ENCODE data around the gene TUBG2. TPM values are rescaled to one million over a fixed set of nuclear protein-coding genes. Genes with fewer than 3 reads are reported as not detected.
A peak's percentile ranks its signal among the peaks of the same experiment; 100 is the strongest.

Gene TUBG2
- total RNA-seq, 2 experiments from 2014 or later, result 10.4 to 23.4 TPM

DNA sequence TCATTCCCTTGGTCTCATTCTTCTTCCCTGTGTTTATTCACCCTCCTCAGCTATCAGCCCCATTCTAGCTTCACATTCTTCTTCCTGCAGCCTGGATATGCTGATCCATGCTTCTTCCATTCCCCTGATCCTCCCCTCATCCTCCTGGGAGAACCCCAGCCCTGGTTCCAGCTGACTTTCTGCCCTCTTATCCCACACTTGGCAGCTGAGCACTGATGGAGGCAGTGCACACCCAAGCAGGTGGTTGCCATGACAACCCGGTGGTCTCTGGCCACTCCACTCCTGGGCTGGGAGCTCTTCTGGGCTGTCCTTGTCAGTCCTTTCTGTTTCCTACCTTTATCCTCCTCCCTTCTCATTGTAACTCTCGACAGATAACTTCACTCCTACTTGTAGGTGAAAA lies 16.7 kb upstream of the TUBG2 start:
- no peaks in the 10 kb centered on the region for H3K9me2 ChIP-seq (ENCODE audit: insufficient read depth, low read length)
- intact Hi-C loops (cut with micrococcal nuclease; ENCODE audit: unreplicated experiment), result no loop called here
- H3K4me2 ChIP-seq (ENCODE audit: low read length), result peak overlapping the region; percentile 21; the same call in 1 of the 2 replicates
- CTCF ChIA-PET (ENCODE audit: unreplicated experiment), result no interaction called here
- no peaks in the 10 kb centered on the region for H3K36me3 ChIP-seq (ENCODE audit: insufficient read depth, low read length)
- H2AFZ ChIP-seq (ENCODE audit: low read length), result no peak overlapping the region
- POLR2A ChIA-PET, result interaction anchor here (0.9 to 1.1 kb wide), 2 partner anchors 64 to 71 kb away, joined by 3 to 4 read pairs; no protein-coding TSS in a partner anchor
- no TSS peak for BruUV-seq (replicated peaks)
- no peaks in the 10 kb centered on the region for H3K79me2 ChIP-seq (ENCODE audit: insufficient read depth, low read depth, low read length)
- DNase-seq (ENCODE audit: low spot score), result no peak
- no peaks in the 10 kb centered on the region for H3K9me3 ChIP-seq (ENCODE audit: low read length)
- no peak overlapping the region for H3K27ac ChIP-seq (ENCODE audit: low read depth, low read length, poor library complexity, severe bottlenecking)
- TF ChIP-seq, protein P1, sequence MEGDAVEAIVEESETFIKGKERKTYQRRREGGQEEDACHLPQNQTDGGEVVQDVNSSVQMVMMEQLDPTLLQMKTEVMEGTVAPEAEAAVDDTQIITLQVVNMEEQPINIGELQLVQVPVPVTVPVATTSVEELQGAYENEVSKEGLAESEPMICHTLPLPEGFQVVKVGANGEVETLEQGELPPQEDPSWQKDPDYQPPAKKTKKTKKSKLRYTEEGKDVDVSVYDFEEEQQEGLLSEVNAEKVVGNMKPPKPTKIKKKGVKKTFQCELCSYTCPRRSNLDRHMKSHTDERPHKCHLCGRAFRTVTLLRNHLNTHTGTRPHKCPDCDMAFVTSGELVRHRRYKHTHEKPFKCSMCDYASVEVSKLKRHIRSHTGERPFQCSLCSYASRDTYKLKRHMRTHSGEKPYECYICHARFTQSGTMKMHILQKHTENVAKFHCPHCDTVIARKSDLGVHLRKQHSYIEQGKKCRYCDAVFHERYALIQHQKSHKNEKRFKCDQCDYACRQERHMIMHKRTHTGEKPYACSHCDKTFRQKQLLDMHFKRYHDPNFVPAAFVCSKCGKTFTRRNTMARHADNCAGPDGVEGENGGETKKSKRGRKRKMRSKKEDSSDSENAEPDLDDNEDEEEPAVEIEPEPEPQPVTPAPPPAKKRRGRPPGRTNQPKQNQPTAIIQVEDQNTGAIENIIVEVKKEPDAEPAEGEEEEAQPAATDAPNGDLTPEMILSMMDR (conservative IDR thresholded peaks at IDR 0.05; ENCODE audit: low read length), result no peak
- TF ChIP-seq EZH2phosphoT487 (IDR thresholded peaks at IDR 0.05; ENCODE audit: borderline replicate concordance, low read depth, low read length), result no peak
- peaks cover 7% of the 10 kb centered on the region for H3K4me1 ChIP-seq (ENCODE audit: insufficient read depth, low read length, poor library complexity, severe bottlenecking)
- no peak overlapping the region for H3K4me3 ChIP-seq (ENCODE audit: low read depth, low read length, poor library complexity, severe bottlenecking)
- no peaks in the 10 kb centered on the region for H4K20me1 ChIP-seq (ENCODE audit: insufficient read depth, low read length)

DNA sequence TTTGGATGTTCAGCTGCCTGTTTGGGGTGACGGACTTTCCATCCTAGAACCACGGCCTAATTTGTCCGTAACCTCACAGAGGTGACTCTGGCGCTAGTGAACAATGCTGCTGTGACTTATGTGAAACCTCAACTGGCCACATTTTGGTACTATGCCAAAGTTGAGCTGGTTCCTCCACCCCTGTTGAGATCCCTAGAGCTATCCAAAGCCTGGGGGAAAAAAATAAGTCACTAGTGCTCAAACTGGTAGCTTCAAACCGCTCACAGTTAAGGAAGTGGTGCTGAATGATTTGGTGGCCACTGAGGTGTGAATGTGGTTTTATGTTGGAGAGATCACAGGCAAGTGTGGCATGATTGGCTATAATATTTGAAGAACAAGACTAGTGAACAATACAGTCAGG lies 11.3 kb upstream of the TUBG2 start:
- BruUV-seq (replicated peaks), result no TSS peak
- Histone ChIP-seq H3K36me3 (ENCODE audit: insufficient read depth, low read length) (no peaks in the 10 kb centered on the region), H3K4me3 (ENCODE audit: low read depth, low read length, poor library complexity, severe bottlenecking) (no peak overlapping the region), H3K4me1 (ENCODE audit: insufficient read depth, low read length, poor library complexity, severe bottlenecking) (peaks cover 12% of the 10 kb centered on the region), H3K79me2 (ENCODE audit: insufficient read depth, low read depth, low read length) (no peaks in the 10 kb centered on the region), H4K20me1 (ENCODE audit: insufficient read depth, low read length) (no peaks in the 10 kb centered on the region), H2AFZ (ENCODE audit: low read length) (peak overlapping the region; percentile 54), H3K9me2 (ENCODE audit: insufficient read depth, low read length) (no peaks in the 10 kb centered on the region), H3K9me3 (ENCODE audit: low read length) (no peaks in the 10 kb centered on the region), H3K4me2 (ENCODE audit: low read length) (peak overlapping the region; percentile 39), H3K27ac (ENCODE audit: low read depth, low read length, poor library complexity, severe bottlenecking) (no peak overlapping the region)
- POLR2A ChIA-PET, result interaction anchor here (0.7 to 1.6 kb wide), 3 partner anchors 9 to 15 kb away, joined by 3 to 4 read pairs (median 4); no protein-coding TSS in a partner anchor
- TF ChIP-seq, protein P1 (conservative IDR thresholded peaks at IDR 0.05; ENCODE audit: low read length), result no peak
- TF ChIP-seq EZH2phosphoT487 (IDR thresholded peaks at IDR 0.05; ENCODE audit: borderline replicate concordance, low read depth, low read length), result no peak
- peak; percentile 17 for DNase-seq (ENCODE audit: low spot score)
- CTCF ChIA-PET (ENCODE audit: unreplicated experiment), result interaction anchor here (0.6 kb wide), 1 partner anchor 11 kb away, joined by 3 read pairs; no protein-coding TSS in a partner anchor
- intact Hi-C loops (cut with micrococcal nuclease; ENCODE audit: unreplicated experiment), result no loop called here

DNA sequence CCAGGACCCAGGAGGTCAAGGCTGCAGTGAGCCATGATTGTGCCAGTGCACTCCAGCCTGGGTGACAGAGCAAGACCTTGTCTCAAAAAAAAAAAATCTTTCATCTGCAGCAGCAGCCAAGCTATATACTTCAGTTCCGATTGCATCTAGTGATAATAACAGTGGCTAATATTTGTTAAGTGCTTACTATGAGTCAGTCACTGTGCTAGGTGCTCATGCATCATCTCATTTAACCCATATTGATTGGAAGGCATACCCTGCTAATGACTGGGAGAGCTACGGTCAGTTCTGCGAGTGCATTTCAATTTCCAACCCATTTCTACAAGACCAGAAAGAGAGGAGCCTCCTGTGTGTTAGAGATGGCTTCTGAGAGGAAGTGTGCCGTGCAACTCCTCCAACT lies 7.7 kb upstream of the TUBG2 start:
- no peaks in the 10 kb centered on the region for H3K36me3 ChIP-seq (ENCODE audit: insufficient read depth, low read length)
- no TSS peak for BruUV-seq (replicated peaks)
- H3K9me2 ChIP-seq (ENCODE audit: insufficient read depth, low read length), result no peaks in the 10 kb centered on the region
- H3K9me3 ChIP-seq (ENCODE audit: low read length), result no peaks in the 10 kb centered on the region
- no peak overlapping the region for H2AFZ ChIP-seq (ENCODE audit: low read length)
- no peak for DNase-seq (ENCODE audit: low spot score)
- H3K4me2 ChIP-seq (ENCODE audit: low read length), result no peak overlapping the region
- ChIA-PET CTCF (ENCODE audit: unreplicated experiment) (no interaction called here), POLR2A (no interaction called here)
- TF ChIP-seq EZH2phosphoT487 (IDR thresholded peaks at IDR 0.05; ENCODE audit: borderline replicate concordance, low read depth, low read length), result no peak
- TF ChIP-seq, protein P1 (conservative IDR thresholded peaks at IDR 0.05; ENCODE audit: low read length), result no peak
- intact Hi-C loops (cut with micrococcal nuclease; ENCODE audit: unreplicated experiment), result no loop called here
- H3K79me2 ChIP-seq (ENCODE audit: insufficient read depth, low read depth, low read length), result no peaks in the 10 kb centered on the region
- H3K4me1 ChIP-seq (ENCODE audit: insufficient read depth, low read length, poor library complexity, severe bottlenecking), result peaks cover 11% of the 10 kb centered on the region
- H3K4me3 ChIP-seq (ENCODE audit: low read depth, low read length, poor library complexity, severe bottlenecking), result no peak overlapping the region
- H3K27ac ChIP-seq (ENCODE audit: low read depth, low read length, poor library complexity, severe bottlenecking), result no peak overlapping the region
- H4K20me1 ChIP-seq (ENCODE audit: insufficient read depth, low read length), result no peaks in the 10 kb centered on the region

All from OCI-LY7 (cell line).